EL (cell line): Measurements from ENCODE around the gene RPL35.
A peak's percentile ranks its signal among the peaks of the same experiment; 100 is the strongest.
"Not testable (repeated sequence)": the region's sequence is repeated elsewhere in the genome, so short reads cannot be mapped to it uniquely, and the experiment has no call there.

Experiments used
- DNase-seq: peaks from one replicate; pipeline ENCODE4 v3.0.0-alpha.2; 2016

RPL35 gene

DNA sequence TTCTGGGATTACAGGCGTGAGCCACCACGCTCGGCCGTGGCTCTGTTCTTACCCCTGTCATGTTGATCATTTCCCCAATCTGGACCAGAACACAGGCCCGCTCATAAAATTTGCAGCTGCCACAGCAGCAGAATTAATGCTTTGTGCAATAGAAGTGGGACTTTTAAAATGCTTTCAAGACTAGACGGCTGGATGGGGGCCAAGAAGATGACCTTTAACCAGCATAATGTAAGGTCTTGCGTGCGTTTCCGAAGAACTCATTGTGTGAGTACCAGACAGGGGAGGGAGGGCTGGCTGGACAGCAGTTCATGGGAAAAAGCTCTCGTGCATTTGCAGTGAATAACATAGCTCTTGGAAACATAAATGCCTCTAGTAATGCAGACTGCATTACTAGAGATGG is 12.0 kb downstream of the RPL35 start:
- peak; percentile 44 for DNase-seq

- no peak for DNase-seq
Observed at GRCh38 chr9:124846969-124847368, 14.8 kb downstream of the RPL35 start.

- DNase-seq, result not testable (repeated sequence)
Observed at GRCh38 chr9:124846467-124846866, 15.3 kb downstream of the RPL35 start.

DNA sequence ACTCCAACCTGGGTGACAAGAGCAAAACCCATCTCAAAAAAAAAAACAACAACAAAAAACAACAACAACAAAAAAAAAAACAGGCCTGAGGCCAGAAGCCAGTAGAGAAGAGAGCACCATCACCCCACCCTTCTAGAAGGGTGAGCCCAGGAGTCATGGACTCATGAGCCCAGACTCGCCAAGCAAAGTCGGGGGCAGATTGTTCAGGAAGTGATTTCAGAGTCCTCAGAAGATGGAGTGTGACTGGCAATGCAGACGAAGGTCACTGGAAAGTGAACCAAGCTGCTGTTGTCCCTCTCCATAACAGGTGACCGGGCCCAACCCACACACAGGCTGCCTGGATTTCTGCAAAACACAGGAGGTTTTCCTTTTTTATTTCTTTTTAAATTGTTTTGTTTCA is 17.5 kb downstream of the RPL35 start:
- DNase-seq, result no peak

DNA sequence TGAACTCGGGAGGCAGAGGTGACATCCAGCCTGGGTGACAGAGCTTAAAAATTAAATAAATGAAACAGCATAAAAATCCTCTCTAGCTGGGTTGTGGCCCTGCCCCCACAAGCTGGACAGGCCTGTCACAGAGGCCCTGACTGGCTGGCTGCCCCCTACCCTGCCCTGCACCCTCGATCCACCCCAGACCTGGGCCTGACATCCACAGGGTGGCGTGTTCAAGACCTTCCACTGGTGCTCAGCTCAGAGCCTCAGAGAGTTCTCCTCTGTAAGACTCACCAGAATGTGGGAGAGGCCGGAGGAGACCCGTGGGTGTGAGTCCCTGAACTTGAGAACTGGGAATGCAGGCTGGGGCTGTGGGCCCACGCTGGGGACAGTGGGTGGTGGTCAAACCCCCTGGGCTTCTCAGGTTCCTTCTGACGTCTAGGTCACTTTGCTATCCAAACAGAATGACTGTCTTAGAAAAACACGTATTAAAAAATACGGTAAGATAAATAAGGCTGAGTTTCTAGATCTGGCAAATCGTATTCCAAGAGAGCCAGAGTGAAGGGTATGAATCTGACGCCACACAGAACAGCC is 18.2 kb downstream of the RPL35 start:
- DNase-seq, result no peak

DNA sequence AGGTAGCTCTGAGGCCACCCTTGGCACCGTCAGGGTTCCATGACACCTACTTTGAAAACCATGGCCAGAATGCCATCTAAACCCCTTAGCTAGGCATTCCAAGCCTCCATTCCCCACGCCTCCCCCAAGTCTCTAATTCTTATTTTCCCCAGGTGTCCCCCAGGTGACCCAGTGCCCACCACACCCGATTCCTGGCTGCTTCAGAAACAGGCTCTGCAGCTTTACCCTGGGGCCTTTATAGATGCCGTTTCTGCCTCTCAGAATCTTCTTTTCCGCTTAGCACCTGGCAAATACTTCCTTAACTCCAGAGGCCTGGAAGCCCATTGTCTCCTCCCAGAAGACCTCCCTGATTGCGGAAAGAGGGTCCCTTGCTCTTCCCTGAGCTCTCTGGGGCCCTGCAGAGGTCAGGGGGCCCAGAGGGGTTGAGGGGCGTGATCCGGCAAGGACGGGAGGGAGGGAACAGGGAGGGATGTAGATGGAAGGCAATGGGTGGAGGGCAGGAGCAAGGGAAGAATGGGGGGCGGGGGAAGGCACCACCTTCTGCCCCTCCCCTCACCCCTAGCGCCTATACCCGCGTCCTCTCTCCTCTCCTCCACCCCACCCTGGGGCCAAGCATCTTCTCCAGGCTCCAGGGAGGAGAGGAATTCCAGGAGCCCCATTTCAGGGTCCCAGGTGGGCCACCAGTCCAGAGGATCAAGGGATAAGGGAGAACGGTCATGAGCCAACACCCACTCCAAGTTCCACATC is 20.5 kb downstream of the RPL35 start:
- no peak for DNase-seq

DNA sequence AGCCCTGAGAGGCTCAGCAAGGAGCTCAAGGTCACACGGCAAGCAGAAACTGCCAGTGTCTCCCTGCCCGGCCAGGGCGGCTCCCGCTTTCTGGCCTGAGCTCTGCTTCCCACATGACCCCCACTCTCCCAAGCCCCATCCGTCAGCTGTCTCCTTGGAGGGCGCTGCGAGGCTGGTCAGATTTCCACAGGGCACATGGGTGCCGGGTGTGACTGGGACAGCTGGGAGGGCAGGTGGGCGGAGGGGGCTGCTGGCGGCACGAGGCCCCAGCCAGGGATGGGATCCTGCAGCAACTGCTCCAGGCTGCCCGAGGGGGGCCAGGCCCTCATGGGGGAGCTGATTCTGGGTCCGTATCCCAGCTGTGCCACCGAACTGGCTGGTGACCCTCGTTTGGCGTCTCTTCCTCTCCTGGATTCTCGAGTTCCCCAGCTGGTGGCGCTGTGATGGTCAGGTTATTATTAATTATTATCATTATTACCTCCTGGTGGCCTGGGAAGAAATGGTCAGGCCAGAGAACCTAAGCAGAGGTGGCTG is 21.4 kb downstream of the RPL35 start:
- DNase-seq, result no peak

- DNase-seq, result no peak
Observed at GRCh38 chr9:124839612-124840299, 22.0 kb downstream of the RPL35 start.

GRCh38 chr9:124838567-124839275 is 23.0 kb downstream of the RPL35 start:
- DNase-seq, result not testable (repeated sequence)

DNA sequence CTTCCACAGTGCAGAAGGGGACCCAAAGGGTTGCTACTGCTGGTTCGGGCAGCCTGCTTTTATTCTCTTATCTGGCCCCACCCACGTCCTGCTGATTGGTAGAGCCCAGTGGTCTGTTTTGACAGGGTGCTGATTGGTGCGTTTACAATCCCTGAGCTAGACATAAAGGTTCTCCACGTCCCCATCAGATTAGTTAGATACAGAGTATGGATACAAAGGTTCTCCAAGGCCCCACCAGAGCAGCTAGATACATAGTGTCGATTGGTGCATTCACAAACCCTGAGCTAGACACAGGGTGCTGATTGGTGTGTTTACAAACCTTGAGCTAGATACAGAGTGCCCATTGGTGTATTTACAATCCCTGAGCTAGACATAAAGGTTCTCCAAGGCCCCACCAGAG is 23.6 kb downstream of the RPL35 start:
- not testable (repeated sequence) for DNase-seq

GRCh38 chr9:124835026-124835557 is 26.7 kb downstream of the RPL35 start:
- peak; percentile 70 for DNase-seq

GRCh38 chr9:124834591-124834990 is 27.2 kb downstream of the RPL35 start:
- peak; percentile 66 for DNase-seq

- no peak for DNase-seq
Observed at GRCh38 chr9:124831642-124832364, 30.0 kb downstream of the RPL35 start.

DNA sequence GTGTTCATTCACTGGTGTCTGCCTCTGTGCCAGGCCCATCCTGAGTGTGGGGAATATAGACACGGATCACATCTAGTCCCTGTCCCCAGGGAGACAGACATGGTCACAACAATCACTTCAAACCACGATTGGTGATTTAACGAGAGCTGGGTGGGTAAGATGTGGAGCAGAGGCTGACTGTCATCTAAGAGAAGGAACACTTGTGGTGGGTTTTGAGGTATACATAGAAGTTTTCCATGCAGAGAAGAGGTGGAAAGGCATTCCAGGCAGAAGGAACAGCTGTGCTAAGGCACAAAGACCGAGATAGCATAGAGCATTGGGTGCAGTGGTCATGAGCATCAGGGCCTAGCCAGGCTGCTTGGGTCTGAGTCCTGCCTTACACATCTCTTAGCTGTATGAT is 31.2 kb downstream of the RPL35 start:
- no peak for DNase-seq

DNA sequence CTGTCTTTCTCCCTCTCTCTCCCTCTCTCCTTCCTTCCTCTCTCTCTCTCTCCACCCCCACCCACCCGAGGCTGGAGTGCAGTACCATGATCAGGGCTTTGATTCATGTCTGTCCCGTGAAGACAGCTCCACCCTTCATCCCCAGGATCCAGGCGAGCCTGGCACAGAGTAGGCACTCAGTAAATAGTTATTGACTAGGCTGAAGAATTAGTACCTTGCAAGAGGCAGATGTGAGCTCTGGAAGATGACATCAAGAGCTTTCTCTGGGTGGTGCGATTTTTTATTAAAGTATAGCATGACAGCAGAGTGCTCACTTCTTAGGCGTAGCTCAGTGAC is 32.5 kb downstream of the RPL35 start:
- no peak for DNase-seq

DNA sequence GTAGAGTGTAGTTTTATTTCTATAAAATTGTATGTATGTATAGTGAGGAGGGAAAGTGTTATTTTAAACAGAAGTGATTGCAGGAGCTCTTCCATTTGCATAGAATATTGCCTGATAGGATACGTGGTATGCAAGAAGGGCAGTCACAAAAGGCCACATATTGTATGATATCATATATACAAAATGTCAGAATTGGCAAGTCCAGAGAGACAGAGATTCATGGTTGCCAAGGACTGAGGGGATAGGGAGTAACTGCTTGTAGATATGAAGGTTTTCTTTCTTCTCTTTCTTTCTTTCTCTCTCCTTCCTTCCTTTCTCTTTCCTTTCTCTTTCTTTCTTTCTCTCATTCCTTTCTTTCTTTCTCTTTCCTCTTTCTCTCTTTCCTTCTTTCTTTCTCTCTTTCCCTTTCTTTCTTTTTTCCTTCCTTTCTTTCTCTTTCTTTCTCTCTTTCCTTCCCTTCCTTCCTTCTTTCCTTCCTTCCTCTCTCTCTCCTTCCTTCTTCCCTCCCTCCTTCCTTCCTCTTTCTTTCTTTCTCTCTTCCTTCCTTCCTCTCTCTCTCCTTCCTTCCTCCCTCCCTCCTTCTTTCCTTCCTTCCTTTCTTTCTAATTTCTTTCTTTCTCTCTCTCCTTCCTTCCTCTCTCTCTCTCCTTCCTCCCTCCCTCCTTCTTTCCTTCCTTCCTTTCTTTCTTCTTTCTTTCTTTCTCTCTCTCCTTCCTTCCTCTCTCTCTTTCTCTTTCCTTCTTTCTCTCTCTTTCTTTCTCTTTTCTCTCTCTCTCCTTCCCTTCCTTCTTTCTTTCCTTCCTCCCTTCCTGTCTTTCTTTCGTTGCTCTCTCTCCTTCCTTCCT is 33.0 kb downstream of the RPL35 start:
- no peak for DNase-seq

DNA sequence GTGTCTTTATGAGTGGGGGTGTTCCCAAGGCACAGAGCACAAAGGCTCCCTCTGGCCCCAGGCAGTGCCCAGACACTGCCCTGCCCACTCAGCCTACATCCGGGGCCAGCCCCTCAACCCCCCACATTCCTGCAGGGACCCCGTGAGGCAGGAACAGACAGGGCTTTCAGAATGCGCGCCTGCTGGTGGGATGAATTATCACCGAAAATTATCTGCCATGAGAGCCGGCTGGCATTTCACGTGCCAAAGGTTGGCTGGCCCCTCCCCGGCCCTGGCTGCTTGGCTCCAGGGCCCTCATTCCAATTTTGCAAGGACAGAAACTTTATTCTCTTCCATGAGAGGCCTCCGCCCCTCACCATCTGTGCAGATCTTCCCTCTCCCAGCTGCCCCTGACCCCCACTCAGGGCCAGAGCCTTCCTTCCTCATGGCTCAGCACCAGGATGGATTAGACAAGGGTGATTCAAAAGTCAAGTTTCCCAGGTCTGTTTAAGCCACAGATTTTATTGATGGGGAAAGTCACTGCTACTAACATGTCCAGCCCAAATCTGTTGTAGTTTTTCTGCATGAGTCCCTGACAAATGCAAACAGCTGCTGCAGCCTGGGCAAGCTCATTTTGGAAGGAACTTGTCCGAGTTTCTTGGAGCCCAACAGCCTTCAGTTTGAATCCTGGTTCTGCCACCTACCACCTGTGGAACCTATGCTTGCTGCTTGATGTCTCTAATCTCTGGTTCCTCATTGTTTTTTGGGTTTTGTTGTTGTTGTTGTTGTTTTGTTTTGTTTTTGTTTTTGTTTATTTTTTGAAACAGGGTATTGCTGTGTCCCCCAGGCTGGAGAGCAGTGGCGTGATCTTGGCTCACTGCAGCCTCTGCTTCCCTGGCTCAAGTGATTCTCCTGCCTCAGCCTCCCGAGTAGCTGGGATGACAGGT is 40.8 kb downstream of the RPL35 start:
- DNase-seq, result no peak

- peak; percentile 89 for DNase-seq
Observed at GRCh38 chr9:124818431-124819281, 43.1 kb downstream of the RPL35 start.

DNA sequence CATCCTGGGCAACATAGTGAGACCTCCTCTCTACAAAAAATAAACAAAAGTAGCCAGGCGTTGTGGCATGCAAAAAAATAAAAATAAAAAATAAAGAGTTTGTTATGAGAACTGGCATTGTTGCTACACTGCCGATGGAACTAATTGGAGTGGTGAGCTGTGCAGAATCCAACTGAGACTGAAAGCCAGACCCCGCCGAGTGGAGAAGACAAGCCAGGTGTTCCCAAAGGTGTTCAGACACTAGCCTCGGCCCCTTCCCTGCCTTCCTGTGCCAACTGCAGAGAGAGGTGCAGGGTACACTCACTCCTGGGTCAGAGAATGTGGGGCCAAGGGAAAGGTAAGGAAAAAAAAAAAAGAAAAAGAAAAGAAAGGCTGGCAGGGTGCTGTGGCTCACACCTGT is 46.2 kb downstream of the RPL35 start:
- no peak for DNase-seq
